ENCODE measurements around the gene ALOX12.

The ALOX12 gene

DNA sequence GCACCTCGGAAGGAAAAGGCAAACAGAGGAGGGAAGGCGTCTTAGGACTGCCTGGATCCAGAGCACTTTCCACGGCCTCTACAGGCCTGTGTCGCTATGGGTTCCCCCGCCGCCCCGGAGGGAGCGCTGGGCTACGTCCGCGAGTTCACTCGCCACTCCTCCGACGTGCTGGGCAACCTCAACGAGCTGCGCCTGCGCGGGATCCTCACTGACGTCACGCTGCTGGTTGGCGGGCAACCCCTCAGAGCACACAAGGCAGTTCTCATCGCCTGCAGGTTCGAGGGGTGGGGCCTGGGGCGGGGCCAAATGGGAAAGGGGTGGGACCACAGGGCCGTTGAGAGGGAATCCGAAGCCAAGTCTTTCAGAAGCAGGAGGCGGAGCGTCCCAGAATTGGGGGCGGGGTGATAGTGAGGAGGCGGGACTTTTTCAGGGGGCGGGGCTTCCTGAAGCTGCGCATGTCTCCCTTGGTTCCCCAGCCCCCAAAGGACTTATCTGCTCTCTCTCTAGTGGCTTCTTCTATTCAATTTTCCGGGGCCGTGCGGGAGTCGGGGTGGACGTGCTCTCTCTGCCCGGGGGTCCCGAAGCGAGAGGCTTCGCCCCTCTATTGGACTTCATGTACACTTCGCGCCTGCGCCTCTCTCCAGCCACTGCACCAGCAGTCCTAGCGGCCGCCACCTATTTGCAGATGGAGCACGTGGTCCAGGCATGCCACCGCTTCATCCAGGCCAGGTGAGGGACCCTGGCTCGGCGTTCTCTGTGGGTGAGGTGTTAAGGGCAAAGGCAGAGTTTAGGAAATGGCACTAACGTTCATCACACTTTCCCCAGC, 27.9 kb downstream of the ALOX12 start:
- Histone ChIP-seq H3K4me1 (ENCODE audit: insufficient read depth, low read length) (peaks cover 7% of the 10 kb centered on the region), H3K4me3 (ENCODE audit: low read depth in 1 of 2, low read length in 2 of 2) (peak overlapping the region in 1 of 2 donors; percentile 35), H3K36me3 (ENCODE audit: insufficient read depth, low read length) (no peaks in the 10 kb centered on the region), H3K27ac (ENCODE audit: low read depth, low read length) (no peak overlapping the region), H3K9ac (ENCODE audit: low read length) (no peak overlapping the region), H3K9me3 (ENCODE audit: low read length) (no peaks in the 10 kb centered on the region), H3K27me3 (ENCODE audit: control insufficient read depth in 1 of 2, insufficient read depth in 2 of 2, low read length in 2 of 2) (peaks cover 10 to 31% of the 10 kb centered on the region in 2 donors)

DNA sequence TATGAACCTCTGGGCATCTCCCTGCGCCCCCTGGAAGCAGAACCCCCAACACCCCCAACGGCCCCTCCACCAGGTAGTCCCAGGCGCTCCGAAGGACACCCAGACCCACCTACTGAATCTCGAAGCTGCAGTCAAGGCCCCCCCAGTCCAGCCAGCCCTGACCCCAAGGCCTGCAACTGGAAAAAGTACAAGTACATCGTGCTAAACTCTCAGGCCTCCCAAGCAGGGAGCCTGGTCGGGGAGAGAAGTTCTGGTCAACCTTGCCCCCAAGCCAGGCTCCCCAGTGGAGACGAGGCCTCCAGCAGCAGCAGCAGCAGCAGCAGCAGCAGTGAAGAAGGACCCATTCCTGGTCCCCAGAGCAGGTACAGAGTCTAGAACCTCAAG, 28.5 kb downstream of the ALOX12 start:
- Histone ChIP-seq H3K4me3 (ENCODE audit: low read depth in 1 of 2, low read length in 2 of 2) (no peak overlapping the region), H3K4me1 (ENCODE audit: insufficient read depth, low read length) (peaks cover 7% of the 10 kb centered on the region)

DNA sequence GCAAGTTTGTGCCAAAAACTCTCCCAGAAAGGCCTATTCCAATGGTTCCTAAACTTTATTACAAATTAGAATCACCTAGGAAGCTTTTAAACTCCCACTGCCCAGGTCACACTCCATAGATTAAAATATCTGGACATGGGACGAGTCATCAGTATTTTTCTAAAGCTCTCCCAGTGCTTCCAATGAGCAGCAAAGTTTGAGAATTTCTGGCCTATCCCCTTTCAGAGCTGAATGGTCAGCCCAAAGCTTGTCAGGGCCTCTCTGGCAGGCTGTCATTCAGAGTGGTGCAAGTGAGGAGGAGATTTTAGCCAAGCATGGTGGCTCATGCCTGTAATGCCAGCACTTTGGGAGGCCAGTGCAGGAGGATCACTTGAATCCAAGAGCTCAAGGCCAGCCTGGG, 29.4 kb downstream of the ALOX12 start:
- no peaks in the 10 kb centered on the region for H3K36me3 ChIP-seq (ENCODE audit: insufficient read depth, low read length)
- no peak overlapping the region for H3K27ac ChIP-seq (ENCODE audit: low read depth, low read length)
- H3K27me3 ChIP-seq (ENCODE audit: control insufficient read depth in 1 of 2, insufficient read depth in 2 of 2, low read length in 2 of 2), result peaks cover 10 to 31% of the 10 kb centered on the region in 2 donors
- H3K4me3 ChIP-seq (ENCODE audit: low read depth in 1 of 2, low read length in 2 of 2), result no peak overlapping the region
- H3K9ac ChIP-seq (ENCODE audit: low read length), result no peak overlapping the region
- peaks cover 7% of the 10 kb centered on the region for H3K4me1 ChIP-seq (ENCODE audit: insufficient read depth, low read length)
- no peaks in the 10 kb centered on the region for H3K9me3 ChIP-seq (ENCODE audit: low read length)

More for the DNA sequence above, 28.5 kb downstream of the ALOX12 start:
- no peaks in the 10 kb centered on the region for H3K9me3 ChIP-seq (ENCODE audit: low read length)
- H3K36me3 ChIP-seq (ENCODE audit: insufficient read depth, low read length), result no peaks in the 10 kb centered on the region
- peaks cover 10 to 31% of the 10 kb centered on the region in 2 donors for H3K27me3 ChIP-seq (ENCODE audit: control insufficient read depth in 1 of 2, insufficient read depth in 2 of 2, low read length in 2 of 2)
- H3K27ac ChIP-seq (ENCODE audit: low read depth, low read length), result no peak overlapping the region
- H3K9ac ChIP-seq (ENCODE audit: low read length), result no peak overlapping the region

DNA sequence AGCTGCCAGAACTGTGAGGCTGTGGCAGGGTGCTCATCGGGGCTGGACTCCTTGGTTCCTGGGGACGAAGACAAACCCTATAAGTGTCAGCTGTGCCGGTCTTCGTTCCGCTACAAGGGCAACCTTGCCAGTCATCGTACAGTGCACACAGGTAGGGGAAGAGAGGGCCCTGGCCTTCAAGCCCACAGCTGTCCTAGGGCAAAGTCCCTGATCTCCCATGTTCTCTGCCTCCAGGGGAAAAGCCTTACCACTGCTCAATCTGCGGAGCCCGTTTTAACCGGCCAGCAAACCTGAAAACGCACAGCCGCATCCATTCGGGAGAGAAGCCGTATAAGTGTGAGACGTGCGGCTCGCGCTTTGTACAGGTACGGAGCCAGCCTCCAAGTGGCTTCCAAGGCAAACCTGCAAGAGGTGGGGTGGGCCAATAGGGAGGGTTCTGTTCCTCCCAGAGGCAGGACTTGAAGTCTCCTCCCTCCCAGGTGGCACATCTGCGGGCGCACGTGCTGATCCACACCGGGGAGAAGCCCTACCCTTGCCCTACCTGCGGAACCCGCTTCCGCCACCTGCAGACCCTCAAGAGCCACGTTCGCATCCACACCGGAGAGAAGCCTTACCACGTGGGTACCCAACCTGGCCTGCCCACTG, 30.7 kb downstream of the ALOX12 start:
- Histone ChIP-seq H3K36me3 (ENCODE audit: insufficient read depth, low read length) (no peaks in the 10 kb centered on the region), H3K4me3 (ENCODE audit: low read depth in 1 of 2, low read length in 2 of 2) (no peak overlapping the region), H3K4me1 (ENCODE audit: insufficient read depth, low read length) (peaks cover 3% of the 10 kb centered on the region), H3K9ac (ENCODE audit: low read length) (no peak overlapping the region), H3K27me3 (ENCODE audit: control insufficient read depth in 1 of 2, insufficient read depth in 2 of 2, low read length in 2 of 2) (peaks cover 10 to 27% of the 10 kb centered on the region in 2 donors), H3K9me3 (ENCODE audit: low read length) (no peaks in the 10 kb centered on the region), H3K27ac (ENCODE audit: low read depth, low read length) (no peak overlapping the region)

DNA sequence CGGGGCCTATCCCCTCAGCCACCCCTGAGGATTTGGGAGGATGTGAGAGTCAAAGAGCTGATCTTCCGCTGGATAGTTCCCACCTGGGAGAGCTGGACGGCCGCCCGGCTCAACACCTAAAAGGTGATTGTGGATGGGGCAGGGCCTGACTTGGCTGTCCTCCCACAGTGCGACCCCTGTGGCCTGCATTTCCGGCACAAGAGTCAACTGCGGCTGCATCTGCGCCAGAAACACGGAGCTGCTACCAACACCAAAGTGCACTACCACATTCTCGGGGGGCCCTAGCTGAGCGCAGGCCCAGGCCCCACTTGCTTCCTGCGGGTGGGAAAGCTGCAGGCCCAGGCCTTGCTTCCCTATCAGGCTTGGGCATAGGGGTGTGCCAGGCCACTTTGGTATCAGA, 31.5 kb downstream of the ALOX12 start:
- Histone ChIP-seq H3K9ac (ENCODE audit: low read length) (no peak overlapping the region), H3K27ac (ENCODE audit: low read depth, low read length) (no peak overlapping the region), H3K9me3 (ENCODE audit: low read length) (no peaks in the 10 kb centered on the region), H3K4me3 (ENCODE audit: low read depth in 1 of 2, low read length in 2 of 2) (no peak overlapping the region), H3K4me1 (ENCODE audit: insufficient read depth, low read length) (no peaks in the 10 kb centered on the region), H3K36me3 (ENCODE audit: insufficient read depth, low read length) (no peaks in the 10 kb centered on the region), H3K27me3 (ENCODE audit: control insufficient read depth in 1 of 2, insufficient read depth in 2 of 2, low read length in 2 of 2) (peaks cover 8 to 20% of the 10 kb centered on the region in 2 donors)

DNA sequence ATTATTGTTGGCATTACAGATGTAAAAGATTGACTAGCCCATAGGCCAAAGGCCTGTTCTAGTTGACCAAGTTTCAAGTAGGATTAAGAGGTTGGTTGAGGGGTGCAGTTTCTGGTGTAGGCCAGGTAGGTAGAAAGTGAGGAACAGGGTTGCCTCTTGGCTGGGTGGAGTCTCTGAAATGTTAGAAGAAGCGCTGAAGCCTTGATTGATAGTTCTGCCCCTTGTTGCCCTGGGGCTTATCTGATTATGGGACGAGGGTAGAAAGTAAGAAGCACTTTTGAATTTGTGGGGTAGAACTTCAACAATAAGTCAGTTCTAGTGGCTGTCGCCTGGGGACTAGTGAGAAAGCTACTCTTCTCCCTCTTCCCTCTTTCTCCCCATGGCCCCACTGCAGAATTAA, 33.2 kb downstream of the ALOX12 start:
- H3K27me3 ChIP-seq (ENCODE audit: control insufficient read depth in 1 of 2, insufficient read depth in 2 of 2, low read length in 2 of 2), result peaks cover 0 to 4% of the 10 kb centered on the region in 2 donors
- no peak overlapping the region for H3K27ac ChIP-seq (ENCODE audit: low read depth, low read length)
- H3K9ac ChIP-seq (ENCODE audit: low read length), result no peak overlapping the region
- no peak overlapping the region for H3K4me3 ChIP-seq (ENCODE audit: low read depth in 1 of 2, low read length in 2 of 2)
- no peaks in the 10 kb centered on the region for H3K4me1 ChIP-seq (ENCODE audit: insufficient read depth, low read length)
- H3K9me3 ChIP-seq (ENCODE audit: low read length), result no peaks in the 10 kb centered on the region
- no peaks in the 10 kb centered on the region for H3K36me3 ChIP-seq (ENCODE audit: insufficient read depth, low read length)

DNA sequence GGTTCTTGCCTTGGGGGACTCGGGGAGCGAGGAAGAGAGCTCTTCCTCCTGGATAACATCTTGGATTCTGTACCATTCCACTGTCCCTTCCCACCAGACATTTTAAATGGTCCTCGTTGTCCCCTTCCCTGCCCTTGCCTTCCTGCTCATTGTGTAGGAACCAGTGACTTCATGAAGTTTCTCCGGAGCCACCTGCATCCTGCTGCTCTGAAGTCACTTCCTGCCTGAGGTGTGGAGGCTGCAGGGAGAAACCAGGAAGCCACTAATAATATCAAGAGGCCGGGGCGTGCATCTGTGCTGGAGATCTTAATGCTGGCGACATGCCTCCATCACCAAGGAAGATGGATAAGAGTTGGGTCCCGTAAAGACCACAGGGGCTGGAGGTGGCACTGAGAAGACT, 33.8 kb downstream of the ALOX12 start:
- Histone ChIP-seq H3K27me3 (ENCODE audit: control insufficient read depth in 1 of 2, insufficient read depth in 2 of 2, low read length in 2 of 2) (no peaks in the 10 kb centered on the region), H3K4me3 (ENCODE audit: low read depth in 1 of 2, low read length in 2 of 2) (no peak overlapping the region), H3K36me3 (ENCODE audit: insufficient read depth, low read length) (no peaks in the 10 kb centered on the region), H3K9me3 (ENCODE audit: low read length) (no peaks in the 10 kb centered on the region), H3K4me1 (ENCODE audit: insufficient read depth, low read length) (no peaks in the 10 kb centered on the region), H3K9ac (ENCODE audit: low read length) (no peak overlapping the region), H3K27ac (ENCODE audit: low read depth, low read length) (no peak overlapping the region)

DNA sequence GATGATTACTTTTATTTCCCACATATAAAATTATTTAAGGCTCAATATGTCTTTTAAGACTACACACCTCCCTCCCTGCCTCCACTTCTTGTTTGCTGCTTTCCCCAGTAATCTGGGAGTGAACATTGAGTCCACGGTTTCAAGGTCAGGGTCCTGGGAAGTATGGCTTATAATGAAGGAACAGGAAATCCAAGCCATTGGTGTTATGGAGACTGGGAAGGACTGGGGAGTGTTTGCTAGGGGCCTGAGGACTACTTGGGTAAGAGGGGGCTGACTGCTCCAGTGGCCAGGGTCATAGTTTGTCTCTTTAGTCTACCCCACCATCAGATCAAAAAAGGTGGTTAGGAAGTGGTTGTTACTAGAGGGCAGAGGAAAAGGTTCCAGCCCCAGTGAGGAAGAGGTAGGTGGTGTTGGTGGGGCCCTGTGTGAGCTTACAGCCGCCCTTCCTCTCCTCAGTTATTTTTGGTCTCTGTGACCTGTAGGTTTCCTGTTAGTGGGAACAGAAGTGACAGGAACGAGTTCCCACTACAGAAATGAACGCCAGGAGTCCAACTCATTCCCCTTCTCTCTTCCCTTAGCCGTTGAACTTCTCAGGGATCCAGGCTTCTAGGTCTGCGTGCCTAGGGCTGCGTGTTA, 39.2 kb downstream of the ALOX12 start:
- Histone ChIP-seq H3K4me3 (ENCODE audit: low read depth in 1 of 2, low read length in 2 of 2) (peak overlapping the region; percentile 45 to 63), H3K27me3 (ENCODE audit: control insufficient read depth in 1 of 2, insufficient read depth in 2 of 2, low read length in 2 of 2) (no peaks in the 10 kb centered on the region), H3K9ac (ENCODE audit: low read length) (no peak overlapping the region), H3K36me3 (ENCODE audit: insufficient read depth, low read length) (no peaks in the 10 kb centered on the region), H3K27ac (ENCODE audit: low read depth, low read length) (peak overlapping the region; percentile 46), H3K4me1 (ENCODE audit: insufficient read depth, low read length) (peaks cover 14% of the 10 kb centered on the region), H3K9me3 (ENCODE audit: low read length) (no peaks in the 10 kb centered on the region)

DNA sequence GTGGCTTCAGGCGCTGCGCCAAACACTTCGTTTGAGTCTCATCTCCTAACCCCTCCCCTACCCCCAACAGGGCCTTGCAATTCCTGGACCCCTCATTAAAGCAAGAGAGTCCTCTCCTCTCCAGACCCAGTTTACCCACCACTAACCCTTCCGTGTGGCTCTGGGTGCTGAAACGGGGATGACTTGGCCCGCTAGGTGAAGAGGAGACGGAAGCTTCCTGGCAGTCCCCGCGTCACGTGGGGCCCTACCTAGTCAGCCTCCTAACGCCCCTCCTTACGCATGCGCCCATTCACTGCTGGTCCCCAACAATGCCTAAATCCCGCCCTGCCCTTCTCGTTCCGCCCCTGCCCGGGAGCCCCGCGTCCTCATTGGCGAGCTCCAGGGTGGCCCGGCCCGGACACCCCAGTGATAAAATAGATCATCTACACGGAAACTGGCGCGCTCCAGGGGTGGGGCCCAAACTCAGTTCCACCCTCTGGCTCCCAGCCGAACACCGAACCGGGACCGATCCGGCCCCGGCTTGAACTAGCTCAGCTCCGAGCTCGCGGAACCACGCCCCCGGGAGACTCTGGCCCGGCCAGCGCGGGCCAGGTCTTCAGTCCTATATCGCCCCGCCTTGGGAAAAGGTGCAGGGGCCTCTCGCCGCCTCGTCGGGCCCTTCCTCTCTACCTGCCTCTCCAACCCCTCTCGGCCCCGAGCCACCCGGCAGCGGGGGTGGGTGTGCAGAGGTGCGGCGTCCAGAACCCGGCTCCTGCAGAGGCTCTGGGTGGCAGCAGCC, 39.9 kb downstream of the ALOX12 start, which contains the start of gene SLC16A13:
SLC16A13 (plus strand) TSS at position 425 of the 778 bp plus-strand sequence. CDS start 368 bp downstream, outside the sequence.
- Histone ChIP-seq H3K4me3 (ENCODE audit: low read depth in 1 of 2, low read length in 2 of 2) (peak within 1 kb of the TSS; percentile 45 to 63), H3K27ac (ENCODE audit: low read depth, low read length) (peak within 1 kb of the TSS; percentile 46)

DNA sequence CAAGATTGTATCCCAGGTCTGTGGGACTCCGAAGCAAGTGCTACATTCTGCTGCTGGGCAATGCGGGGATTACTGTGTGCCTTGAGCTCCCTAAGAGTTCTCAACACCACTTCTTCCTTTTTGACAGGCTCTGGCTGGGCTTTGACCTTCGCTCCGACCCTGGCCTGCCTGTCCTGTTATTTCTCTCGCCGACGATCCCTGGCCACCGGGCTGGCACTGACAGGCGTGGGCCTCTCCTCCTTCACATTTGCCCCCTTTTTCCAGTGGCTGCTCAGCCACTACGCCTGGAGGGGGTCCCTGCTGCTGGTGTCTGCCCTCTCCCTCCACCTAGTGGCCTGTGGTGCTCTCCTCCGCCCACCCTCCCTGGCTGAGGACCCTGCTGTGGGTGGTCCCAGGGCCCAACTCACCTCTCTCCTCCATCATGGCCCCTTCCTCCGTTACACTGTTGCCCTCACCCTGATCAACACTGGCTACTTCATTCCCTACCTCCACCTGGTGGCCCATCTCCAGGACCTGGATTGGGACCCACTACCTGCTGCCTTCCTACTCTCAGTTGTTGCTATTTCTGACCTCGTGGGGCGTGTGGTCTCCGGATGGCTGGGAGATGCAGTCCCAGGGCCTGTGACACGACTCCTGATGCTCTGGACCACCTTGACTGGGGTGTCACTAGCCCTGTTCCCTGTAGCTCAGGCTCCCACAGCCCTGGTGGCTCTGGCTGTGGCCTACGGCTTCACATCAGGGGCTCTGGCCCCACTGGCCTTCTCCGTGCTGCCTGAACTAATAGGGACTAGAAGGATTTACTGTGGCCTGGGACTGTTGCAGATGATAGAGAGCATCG, 42.4 kb downstream of the ALOX12 start:
- Histone ChIP-seq H3K27ac (ENCODE audit: low read depth, low read length) (no peak overlapping the region), H3K27me3 (ENCODE audit: control insufficient read depth in 1 of 2, insufficient read depth in 2 of 2, low read length in 2 of 2) (peaks cover 0 to 15% of the 10 kb centered on the region in 2 donors), H3K4me3 (ENCODE audit: low read depth in 1 of 2, low read length in 2 of 2) (no peak overlapping the region), H3K4me1 (ENCODE audit: insufficient read depth, low read length) (peaks cover 14% of the 10 kb centered on the region), H3K9ac (ENCODE audit: low read length) (no peak overlapping the region), H3K9me3 (ENCODE audit: low read length) (no peaks in the 10 kb centered on the region), H3K36me3 (ENCODE audit: insufficient read depth, low read length) (no peaks in the 10 kb centered on the region)

More for the DNA sequence above, 39.9 kb downstream of the ALOX12 start, which contains the start of gene SLC16A13:
- no peaks in the 10 kb centered on the region for H3K27me3 ChIP-seq (ENCODE audit: control insufficient read depth in 1 of 2, insufficient read depth in 2 of 2, low read length in 2 of 2)
- H3K36me3 ChIP-seq (ENCODE audit: insufficient read depth, low read length), result no peaks in the 10 kb centered on the region
- peaks cover 14% of the 10 kb centered on the region for H3K4me1 ChIP-seq (ENCODE audit: insufficient read depth, low read length)
- H3K9ac ChIP-seq (ENCODE audit: low read length), result peak within 1 kb of the TSS; percentile 21
- no peaks in the 10 kb centered on the region for H3K9me3 ChIP-seq (ENCODE audit: low read length)
